Activated CD4-positive, alpha-beta memory T cell treated with anti-CD3 and anti-CD28 coated beads for 36 hours (primary cell): ENCODE results near the gene FHIT. TPM values are rescaled to one million over a fixed set of nuclear protein-coding genes. Genes with fewer than 3 reads are reported as not detected.
"Not testable (repeated sequence)": the region's sequence is repeated elsewhere in the genome, so short reads cannot be mapped to it uniquely, and the experiment has no call there.

Experiments
- CTCF ChIA-PET: fragments of 350-600 bp; sonication (Branson Sonifier 250); formaldehyde crosslinking; loops from one replicate; lab custom pipeline; 2021; ENCODE audit warnings: antibody characterized with exemption, inconsistent platforms; lab: Charles Lee
- POLR2A ChIA-PET: fragments of 350-600 bp; sonication (Branson Sonifier 250); formaldehyde crosslinking; loops from one replicate; lab custom pipeline; 2021; ENCODE audit warnings: antibody characterized with exemption; lab: Charles Lee
- DNase-seq: peaks from one replicate; pipeline ENCODE4 v3.0.0-alpha.2; 2020
- H3K27ac Mint-ChIP-seq: one replicate; pipeline ENCODE4 v1.8.0; 2021; ENCODE audit warnings: mixed read lengths
- H3K27me3 Mint-ChIP-seq: one replicate; pipeline ENCODE4 v1.8.0; 2021; ENCODE audit warnings: mixed read lengths
- H3K36me3 Mint-ChIP-seq: one replicate; pipeline ENCODE4 v1.8.0; 2021; ENCODE audit warnings: mixed read lengths
- H3K4me1 Mint-ChIP-seq: one replicate; pipeline ENCODE4 v1.8.0; 2021; ENCODE audit warnings: low read depth, mixed read lengths
- H3K4me3 Mint-ChIP-seq: one replicate; pipeline ENCODE4 v1.8.0; 2021; ENCODE audit warnings: mild to moderate bottlenecking, mixed read lengths
- H3K9me3 Mint-ChIP-seq: one replicate; pipeline ENCODE4 v1.8.0; 2021; ENCODE audit warnings: mixed read lengths
- intact Hi-C: fragments of 100-400 bp; cut with micrococcal nuclease; formaldehyde crosslinking; loops from one replicate; pipeline ENCODE4 v1.15.1; 2023
- total RNA-seq, 2 experiments: library from RNA; stranded (reverse); gene quantifications; one replicate each; pipeline ENCODE4 v1.2.3, GENCODE V29; 2021

Gene FHIT
- total RNA-seq, 2 experiments from 2014 or later, result 7.2 to 8.7 TPM

DNA sequence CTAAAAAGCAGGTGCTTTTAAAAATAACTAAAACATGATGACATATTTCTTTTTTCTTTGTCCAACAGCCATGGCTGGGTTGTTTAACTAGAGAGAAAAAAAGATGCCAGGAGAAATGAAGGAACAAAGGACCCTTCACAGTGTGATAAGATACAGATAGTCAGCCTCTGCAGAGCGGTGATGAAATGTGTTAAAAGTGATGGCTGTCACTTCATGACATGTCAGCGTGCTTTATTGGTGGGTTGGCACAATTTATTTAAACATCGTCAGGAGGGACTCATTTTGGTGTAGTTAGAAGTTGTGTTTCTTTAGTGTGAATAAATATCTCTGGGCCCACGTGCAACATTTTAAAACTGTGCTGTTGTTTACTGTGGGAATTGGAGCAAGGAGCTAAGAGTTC is 1314.1 kb downstream of the FHIT start:
- Mint-ChIP-seq H3K36me3 (peaks cover 9% of the 10 kb centered on the region), H3K9me3 (peaks cover 8% of the 10 kb centered on the region), H3K27ac (no peak overlapping the region), H3K27me3 (no peaks in the 10 kb centered on the region), H3K4me1 (peaks cover 60% of the 10 kb centered on the region), H3K4me3 (no peak overlapping the region)
- CTCF ChIA-PET, result interaction anchor here (0.6 kb wide), 1 partner anchor 12 kb away, joined by 3 read pairs; no protein-coding TSS in a partner anchor
- POLR2A ChIA-PET, result no interaction called here
- DNase-seq, result no peak
- intact Hi-C loops, result loop anchor here (10.0 kb wide), 1 partner anchor 372 kb away; no protein-coding TSS in a partner anchor

DNA sequence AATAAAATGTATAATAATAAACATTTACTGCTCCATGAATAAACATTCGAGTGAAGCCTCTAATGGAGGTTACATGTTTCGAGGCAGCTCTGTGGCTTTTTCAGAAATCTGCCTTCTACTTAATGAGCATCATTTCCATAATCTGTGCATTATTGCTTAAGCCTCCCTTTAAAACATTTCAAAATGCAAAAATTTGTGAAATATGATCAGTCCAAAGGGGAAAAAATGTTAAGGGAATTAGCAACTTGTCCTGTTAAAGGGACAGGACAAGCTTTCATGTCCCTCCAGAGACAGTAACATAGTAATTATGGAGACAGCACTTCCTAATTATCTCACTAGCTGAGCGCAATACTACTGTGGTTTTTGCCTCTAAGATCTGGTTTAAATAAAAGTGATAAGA is 1314.8 kb downstream of the FHIT start:
- peaks cover 9% of the 10 kb centered on the region for H3K36me3 Mint-ChIP-seq
- no peak overlapping the region for H3K4me3 Mint-ChIP-seq
- no peaks in the 10 kb centered on the region for H3K27me3 Mint-ChIP-seq
- intact Hi-C loops, result loop anchor here (10.0 kb wide), 1 partner anchor 372 kb away; no protein-coding TSS in a partner anchor
- H3K4me1 Mint-ChIP-seq, result peaks cover 59% of the 10 kb centered on the region
- H3K27ac Mint-ChIP-seq, result no peak overlapping the region
- CTCF ChIA-PET, result no interaction called here
- POLR2A ChIA-PET, result no interaction called here
- H3K9me3 Mint-ChIP-seq, result peaks cover 8% of the 10 kb centered on the region
- DNase-seq, result no peak

DNA sequence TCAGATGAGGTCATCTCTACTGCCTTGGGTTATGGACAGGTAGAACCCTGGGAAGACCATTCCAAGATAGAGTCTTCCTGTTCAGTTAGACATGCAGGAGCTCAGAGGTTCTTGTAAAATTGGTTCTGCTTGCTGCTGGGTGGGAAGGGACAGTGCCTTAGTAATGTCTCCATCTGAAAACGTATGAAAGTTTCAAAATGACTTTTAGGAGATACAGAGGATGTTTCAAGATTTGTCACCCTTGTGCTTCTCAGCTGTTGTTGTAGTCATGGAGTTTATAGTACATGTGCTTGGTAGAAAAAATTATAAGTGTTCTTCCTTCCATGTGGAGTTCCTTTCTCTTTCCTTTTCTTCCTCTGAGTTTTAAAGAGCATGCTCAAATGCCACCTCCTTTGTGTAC is 1316.2 kb downstream of the FHIT start:
- Mint-ChIP-seq H3K27me3 (no peaks in the 10 kb centered on the region), H3K27ac (peak overlapping the region; percentile 74), H3K4me3 (peak overlapping the region; percentile 8), H3K36me3 (peaks cover 11% of the 10 kb centered on the region), H3K9me3 (peaks cover 8% of the 10 kb centered on the region), H3K4me1 (peaks cover 53% of the 10 kb centered on the region)
- ChIA-PET CTCF (interaction anchor here (0.7 to 1.6 kb wide), 5 partner anchors 11 to 1699 kb away, joined by 3 to 4 read pairs (median 3); no protein-coding TSS in a partner anchor), POLR2A (interaction anchor here (1.3 kb wide), 1 partner anchor 76 kb away, joined by 4 read pairs; no protein-coding TSS in a partner anchor)
- DNase-seq, result peak; percentile 29
- intact Hi-C loops, result loop anchor here (1.0 to 10.0 kb wide), 4 partner anchors 75 to 547 kb away; no protein-coding TSS in a partner anchor

DNA sequence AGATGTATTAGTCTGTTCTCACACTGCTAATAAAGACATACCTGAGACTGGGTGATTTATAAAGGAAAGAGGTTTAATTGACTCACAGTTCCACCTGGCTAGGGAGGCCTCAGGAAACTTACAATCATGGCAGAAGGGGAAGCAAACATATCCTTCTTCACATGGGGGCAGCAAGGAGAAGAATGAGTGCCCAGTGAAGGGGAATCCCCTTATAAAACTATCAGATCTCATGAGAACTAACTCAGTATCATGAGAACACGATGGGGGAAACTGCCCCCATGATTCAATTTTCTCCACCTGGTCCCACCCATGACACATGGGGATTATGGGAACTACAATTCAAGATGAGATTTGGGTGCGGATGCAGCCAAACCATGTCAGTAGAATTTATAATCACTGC is 1316.7 kb downstream of the FHIT start:
- not testable (repeated sequence) for DNase-seq, H3K9me3 Mint-ChIP-seq, H3K27me3 Mint-ChIP-seq
- intact Hi-C loops, result loop anchor here (2.0 to 10.0 kb wide), 2 partner anchors 146 to 370 kb away; no protein-coding TSS in a partner anchor
- Mint-ChIP-seq H3K36me3 (peaks cover 11% of the 10 kb centered on the region), H3K4me3 (peak overlapping the region; percentile 8), H3K27ac (peak overlapping the region; percentile 74), H3K4me1 (peaks cover 53% of the 10 kb centered on the region)
- ChIA-PET POLR2A (interaction anchor here (1.3 kb wide), 1 partner anchor 76 kb away, joined by 4 read pairs; no protein-coding TSS in a partner anchor), CTCF (interaction anchor here (0.6 to 1.6 kb wide), 6 partner anchors 12 to 1699 kb away, joined by 3 to 4 read pairs (median 3); no protein-coding TSS in a partner anchor)

DNA sequence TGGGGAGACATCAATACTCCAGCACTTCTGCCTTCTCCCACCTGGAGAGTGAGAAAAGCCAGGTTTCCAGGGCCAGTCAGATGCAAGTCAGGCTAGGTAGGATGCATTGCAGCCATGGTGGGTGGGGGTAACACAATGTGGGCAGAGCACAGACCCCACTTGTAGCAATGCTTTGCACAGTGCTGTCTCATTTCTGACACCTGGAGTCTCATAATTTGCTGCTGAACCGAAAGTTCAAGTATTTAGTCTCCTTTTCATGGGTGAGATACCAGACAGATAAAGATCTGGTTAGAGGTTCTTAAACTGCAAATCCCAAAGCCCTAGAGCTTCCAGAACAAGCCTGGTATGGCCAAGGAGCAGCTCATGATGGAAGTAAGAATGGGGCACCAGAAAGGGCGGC is 1321.1 kb downstream of the FHIT start:
- Mint-ChIP-seq H3K4me1 (peaks cover 57% of the 10 kb centered on the region), H3K27ac (no peak overlapping the region), H3K9me3 (peaks cover 8% of the 10 kb centered on the region), H3K27me3 (no peaks in the 10 kb centered on the region), H3K36me3 (peaks cover 8% of the 10 kb centered on the region), H3K4me3 (no peak overlapping the region)
- ChIA-PET POLR2A (no interaction called here), CTCF (no interaction called here)
- DNase-seq, result no peak
- intact Hi-C loops, result loop anchor here (10.0 kb wide), 1 partner anchor 365 kb away; no protein-coding TSS in a partner anchor

DNA sequence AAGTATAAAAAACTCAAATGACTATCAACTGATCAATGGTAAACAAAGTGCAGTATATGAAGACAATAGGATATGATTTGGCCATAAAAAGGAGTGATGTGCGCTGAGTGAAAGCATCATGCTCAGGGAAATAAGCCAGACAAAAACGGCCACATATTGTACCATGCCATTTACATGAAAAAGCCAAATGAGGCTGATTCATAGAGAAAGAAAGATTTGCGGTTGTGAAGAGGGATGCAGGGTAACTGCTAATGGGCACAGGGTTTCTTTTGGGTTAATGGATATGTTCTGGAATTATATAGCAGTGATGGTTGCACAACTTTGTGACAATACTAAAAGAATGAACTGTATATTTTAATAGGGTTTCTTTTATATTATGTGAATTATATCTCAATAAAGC is 1324.2 kb downstream of the FHIT start:
- POLR2A ChIA-PET, result no interaction called here
- H3K36me3 Mint-ChIP-seq, result peaks cover 5% of the 10 kb centered on the region
- H3K4me3 Mint-ChIP-seq, result no peak overlapping the region
- CTCF ChIA-PET, result no interaction called here
- intact Hi-C loops, result no loop called here
- no peak overlapping the region for H3K27ac Mint-ChIP-seq
- no peak for DNase-seq
- no peaks in the 10 kb centered on the region for H3K27me3 Mint-ChIP-seq
- peaks cover 46% of the 10 kb centered on the region for H3K4me1 Mint-ChIP-seq
- no peaks in the 10 kb centered on the region for H3K9me3 Mint-ChIP-seq

DNA sequence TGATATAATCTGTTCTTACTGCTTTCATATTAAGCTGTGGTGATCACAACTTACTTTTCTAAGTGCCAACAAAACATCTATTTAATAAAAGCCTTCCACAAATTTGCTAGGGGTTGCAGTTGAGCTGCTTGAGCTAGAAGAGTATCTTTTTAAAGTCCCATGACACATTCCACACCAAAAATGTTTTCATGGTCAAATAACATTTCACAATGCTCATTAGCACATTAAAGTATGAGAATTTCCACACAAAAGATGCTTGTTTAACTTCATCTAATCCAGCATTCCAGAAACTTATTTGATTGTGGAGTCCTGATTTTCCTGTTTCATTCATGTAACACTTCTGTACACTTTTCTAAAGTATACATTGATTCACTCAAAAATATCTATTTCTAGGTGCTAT is 1325.3 kb downstream of the FHIT start:
- Mint-ChIP-seq H3K4me1 (peaks cover 49% of the 10 kb centered on the region), H3K9me3 (no peaks in the 10 kb centered on the region), H3K27ac (no peak overlapping the region), H3K36me3 (peaks cover 8% of the 10 kb centered on the region), H3K27me3 (no peaks in the 10 kb centered on the region), H3K4me3 (no peak overlapping the region)
- intact Hi-C loops, result no loop called here
- no peak for DNase-seq
- ChIA-PET CTCF (interaction anchor here (1.0 kb wide), 1 partner anchor 12 kb away, joined by 3 read pairs; no protein-coding TSS in a partner anchor), POLR2A (no interaction called here)

DNA sequence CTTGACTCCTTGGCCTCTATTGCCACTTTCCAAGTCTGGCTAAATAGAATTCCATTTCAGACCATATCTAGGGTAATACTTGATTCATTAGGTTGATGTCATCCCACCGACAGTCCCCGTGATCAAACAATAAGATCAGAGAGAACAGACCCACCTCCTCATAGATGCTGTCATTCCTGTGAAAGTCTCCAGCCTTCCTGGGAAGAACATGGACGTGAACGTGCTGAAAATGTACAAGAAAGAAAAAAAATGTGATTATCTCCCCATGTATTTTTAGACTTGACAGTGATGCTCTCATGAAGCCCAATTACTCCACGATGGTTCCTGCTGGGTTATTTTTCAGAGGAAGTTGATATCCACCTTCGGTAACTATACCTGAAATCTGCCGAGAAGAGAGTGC is 1329.1 kb downstream of the FHIT start:
- H3K36me3 Mint-ChIP-seq, result peaks cover 9% of the 10 kb centered on the region
- no peak overlapping the region for H3K4me3 Mint-ChIP-seq
- POLR2A ChIA-PET, result no interaction called here
- intact Hi-C loops, result no loop called here
- H3K4me1 Mint-ChIP-seq, result peaks cover 57% of the 10 kb centered on the region
- DNase-seq, result no peak
- no peaks in the 10 kb centered on the region for H3K9me3 Mint-ChIP-seq
- no peak overlapping the region for H3K27ac Mint-ChIP-seq
- CTCF ChIA-PET, result no interaction called here
- H3K27me3 Mint-ChIP-seq, result no peaks in the 10 kb centered on the region

DNA sequence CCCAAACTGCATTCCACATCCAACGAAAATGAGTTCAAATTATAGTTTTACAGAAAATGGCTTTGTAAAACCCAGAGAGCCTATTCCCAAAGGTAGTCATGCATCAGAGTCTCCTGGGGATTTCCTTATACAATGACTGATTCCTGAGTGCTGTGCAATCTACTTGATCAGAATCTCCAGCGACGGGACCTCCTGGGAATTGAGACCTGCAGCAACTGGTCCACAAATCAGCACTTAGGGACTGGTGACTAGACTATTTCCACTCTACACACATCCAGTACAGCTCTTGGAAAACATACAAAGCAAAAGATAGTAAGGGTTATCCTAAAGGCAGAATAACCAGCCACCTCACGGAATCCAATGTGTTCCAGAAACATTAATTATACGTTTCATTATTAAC is 1330.4 kb downstream of the FHIT start:
- no peaks in the 10 kb centered on the region for H3K9me3 Mint-ChIP-seq
- peaks cover 44% of the 10 kb centered on the region for H3K4me1 Mint-ChIP-seq
- intact Hi-C loops, result no loop called here
- peaks cover 9% of the 10 kb centered on the region for H3K36me3 Mint-ChIP-seq
- H3K4me3 Mint-ChIP-seq, result no peak overlapping the region
- no peaks in the 10 kb centered on the region for H3K27me3 Mint-ChIP-seq
- POLR2A ChIA-PET, result no interaction called here
- DNase-seq, result no peak
- CTCF ChIA-PET, result no interaction called here
- no peak overlapping the region for H3K27ac Mint-ChIP-seq

DNA sequence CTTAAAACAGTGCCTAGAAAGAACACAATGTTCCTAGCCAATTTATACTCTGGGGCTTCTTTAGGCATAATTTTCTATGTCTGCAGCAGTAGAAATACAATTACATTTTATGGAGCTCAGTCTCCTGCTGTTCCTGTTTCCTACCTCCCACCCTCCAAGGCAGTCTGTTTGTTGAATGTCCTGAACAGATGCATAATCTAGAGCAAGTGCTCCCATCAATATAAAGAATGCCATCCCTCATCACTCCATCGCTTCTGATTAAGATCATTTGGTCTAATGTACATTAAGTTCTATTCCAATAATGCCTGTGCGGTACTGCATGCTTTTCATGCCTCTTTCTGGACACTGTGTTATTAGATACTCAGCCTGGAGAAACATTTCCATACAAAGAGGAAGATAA is 1331.7 kb downstream of the FHIT start:
- Mint-ChIP-seq H3K9me3 (no peaks in the 10 kb centered on the region), H3K27ac (no peak overlapping the region), H3K36me3 (peaks cover 9% of the 10 kb centered on the region), H3K27me3 (no peaks in the 10 kb centered on the region), H3K4me1 (peaks cover 41% of the 10 kb centered on the region), H3K4me3 (no peak overlapping the region)
- ChIA-PET CTCF (no interaction called here), POLR2A (no interaction called here)
- DNase-seq, result no peak
- intact Hi-C loops, result no loop called here

DNA sequence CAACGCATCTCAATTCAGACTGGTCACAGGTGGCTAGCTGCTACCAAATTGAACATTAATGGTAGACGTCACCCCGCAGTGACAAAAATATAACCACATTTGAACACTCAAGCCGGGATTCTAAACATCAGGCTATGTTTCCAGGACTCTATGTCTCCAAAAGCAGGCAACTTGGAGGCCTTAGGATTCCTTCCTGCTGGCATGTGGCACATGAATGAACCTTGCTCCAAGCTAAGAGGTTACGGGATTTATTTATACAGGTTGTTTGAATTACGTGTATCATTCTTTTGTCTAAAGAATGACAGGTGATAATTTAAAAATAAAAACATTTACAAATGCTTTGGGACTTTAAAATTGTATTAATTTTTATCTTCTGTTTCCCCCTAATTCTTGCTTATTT is 1337.0 kb downstream of the FHIT start:
- Mint-ChIP-seq H3K4me1 (peaks cover 14% of the 10 kb centered on the region), H3K27me3 (no peaks in the 10 kb centered on the region), H3K36me3 (peaks cover 2% of the 10 kb centered on the region), H3K27ac (no peak overlapping the region), H3K9me3 (no peaks in the 10 kb centered on the region), H3K4me3 (no peak overlapping the region)
- ChIA-PET CTCF (no interaction called here), POLR2A (no interaction called here)
- intact Hi-C loops, result no loop called here
- DNase-seq, result no peak

DNA sequence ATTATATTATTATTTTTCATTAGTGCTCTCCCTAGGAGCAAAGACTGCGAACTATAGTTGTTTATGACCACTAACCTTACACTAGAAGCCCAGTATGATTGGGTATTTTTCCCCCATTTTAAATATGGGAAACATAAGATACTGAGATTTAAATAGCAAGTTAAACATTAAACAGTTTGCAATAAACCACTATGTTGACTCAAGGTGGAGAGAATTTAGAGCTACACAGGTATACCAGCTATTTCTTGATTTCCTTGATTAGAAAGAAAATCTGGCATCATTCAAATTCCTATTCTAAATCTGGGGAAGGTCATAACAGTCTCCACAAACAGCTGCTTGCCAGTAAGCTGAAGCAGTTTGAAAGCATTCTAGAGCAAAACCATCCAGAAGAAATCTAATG is 1337.6 kb downstream of the FHIT start:
- no peak for DNase-seq
- no peak overlapping the region for H3K4me3 Mint-ChIP-seq
- ChIA-PET CTCF (no interaction called here), POLR2A (no interaction called here)
- H3K36me3 Mint-ChIP-seq, result peaks cover 2% of the 10 kb centered on the region
- no peak overlapping the region for H3K27ac Mint-ChIP-seq
- H3K9me3 Mint-ChIP-seq, result no peaks in the 10 kb centered on the region
- peaks cover 8% of the 10 kb centered on the region for H3K4me1 Mint-ChIP-seq
- intact Hi-C loops, result no loop called here
- no peaks in the 10 kb centered on the region for H3K27me3 Mint-ChIP-seq

DNA sequence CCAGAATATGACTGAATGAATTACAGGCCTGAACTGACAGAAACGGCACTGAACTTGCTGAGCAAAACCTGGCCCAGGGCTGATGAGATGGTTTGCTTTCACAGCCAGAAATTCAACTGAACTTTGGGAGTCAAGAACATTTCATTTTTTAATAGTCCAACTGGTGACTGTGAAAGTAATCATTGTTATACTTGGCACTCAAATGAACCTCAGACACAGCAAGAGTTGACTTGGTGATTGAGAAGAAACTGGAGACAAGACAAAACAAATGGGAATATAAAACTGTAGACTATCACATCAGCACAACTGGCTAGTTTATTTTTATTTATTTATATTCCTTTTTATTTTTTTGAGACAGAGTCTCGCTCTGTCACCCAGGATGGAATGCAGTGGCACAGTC is 1342.6 kb downstream of the FHIT start:
- ChIA-PET POLR2A (no interaction called here), CTCF (no interaction called here)
- H3K27ac Mint-ChIP-seq, result no peak overlapping the region
- no peaks in the 10 kb centered on the region for H3K4me1 Mint-ChIP-seq
- no peaks in the 10 kb centered on the region for H3K27me3 Mint-ChIP-seq
- DNase-seq, result no peak
- H3K4me3 Mint-ChIP-seq, result no peak overlapping the region
- intact Hi-C loops, result no loop called here
- no peaks in the 10 kb centered on the region for H3K9me3 Mint-ChIP-seq
- peaks cover 2% of the 10 kb centered on the region for H3K36me3 Mint-ChIP-seq
